Hepatocyte (in vitro differentiated cells): Measurements from ENCODE around the gene DCP2. TPM values are rescaled to one million over a fixed set of nuclear protein-coding genes. Genes with fewer than 3 reads are reported as not detected.

Experiments used
- DNase-seq: peaks from one replicate; pipeline ENCODE4 v3.0.0-alpha.2; 2016; ENCODE audit warnings: low spot score
- H2AFZ ChIP-seq: fragments of 200-600 bp; sonication (generic); 2 replicates; pipeline ENCODE4 v1.6.0; 2016; ENCODE audit warnings: antibody characterized with exemption, mild to moderate bottlenecking
- H3K27ac ChIP-seq: fragments of 200-600 bp; sonication (generic); 2 replicates; pipeline ENCODE4 v1.5.1; 2016; ENCODE audit warnings: mild to moderate bottlenecking
- H3K27me3 ChIP-seq: fragments of 200-600 bp; sonication (generic); 2 replicates; pipeline ENCODE4 v1.6.1; 2016
- H3K36me3 ChIP-seq: fragments of 200-600 bp; sonication (generic); replicated peaks from 2 replicates; pipeline ENCODE4 v1.5.1; 2016; ENCODE audit warnings: low read depth; ENCODE audit not compliant: insufficient read depth
- H3K4me1 ChIP-seq: fragments of 200-600 bp; sonication (generic); 2 replicates; pipeline ENCODE4 v1.5.1; 2016; ENCODE audit warnings: mild to moderate bottlenecking, moderate library complexity; ENCODE audit not compliant: insufficient read depth
- H3K4me2 ChIP-seq: fragments of 200-600 bp; sonication (generic); 2 replicates; pipeline ENCODE4 v1.6.0; 2016
- H3K4me3 ChIP-seq: fragments of 200-600 bp; sonication (generic); 2 replicates; pipeline ENCODE4 v1.5.1; 2016; ENCODE audit warnings: mild to moderate bottlenecking
- H3K79me2 ChIP-seq: fragments of 200-600 bp; sonication (generic); 2 replicates; pipeline ENCODE4 v1.6.0; 2017; ENCODE audit warnings: mild to moderate bottlenecking
- H3K9me2 ChIP-seq: fragments of 200-600 bp; sonication (generic); replicated peaks from 2 replicates; pipeline ENCODE4 v1.6.0; 2017; ENCODE audit warnings: mild to moderate bottlenecking; ENCODE audit not compliant: insufficient read depth
- H3K9me3 ChIP-seq: fragments of 200-600 bp; sonication (generic); 2 replicates; pipeline ENCODE4 v1.5.1; 2016; ENCODE audit warnings: low read depth, mild to moderate bottlenecking
- H4K20me1 ChIP-seq: fragments of 200-600 bp; sonication (generic); 2 replicates; pipeline ENCODE4 v1.6.0; 2016; ENCODE audit warnings: mild to moderate bottlenecking; ENCODE audit not compliant: insufficient read depth, poor library complexity, severe bottlenecking
- CTCF ChIP-seq: fragments of 200-600 bp; sonication (generic); IDR thresholded peaks from 2 replicates; pipeline ENCODE4 v1.5.1; 2016; ENCODE audit warnings: antibody characterized with exemption, mild to moderate bottlenecking; ENCODE audit not compliant: poor library complexity
- EZH2 ChIP-seq: fragments of 200-600 bp; sonication (generic); IDR thresholded peaks from 2 replicates; pipeline ENCODE4 v1.6.1; 2016; ENCODE audit warnings: antibody characterized with exemption, mild to moderate bottlenecking, borderline replicate concordance
- EZH2phosphoT487 ChIP-seq: fragments of 200-600 bp; sonication (generic); IDR thresholded peaks from one replicate; pipeline ENCODE4 v1.6.1; 2018; ENCODE audit warnings: antibody characterized with exemption, mild to moderate bottlenecking, low read depth, moderate library complexity; ENCODE audit not compliant: unreplicated experiment, severe bottlenecking
- WGBS: methylation state at CpG from one replicate; pipeline ENCODE4 v1.1.6; 2016; ENCODE audit warnings: low lambda C conversion rate; ENCODE audit errors: missing lambda C conversion rate; 5-methylcytosine and 5-hydroxymethylcytosine counted together
- polyA plus RNA-seq: library from polyadenylated mRNA; unstranded; fragments of >200 nt; fragmentation: Nextera tagmentation; extraction: Ambion mirVana; gene quantifications from 2 replicates; pipeline ENCODE4 v1.2.1, GENCODE V29; 2016
- total RNA-seq: library from RNA; depleted of rRNA; stranded (reverse); fragments of >200 nt; gene quantifications from 2 replicates; pipeline ENCODE4 v1.2.3, GENCODE V29; 2014

The DCP2 gene
- total and polyA plus RNA-seq, 2 experiments from 2014 or later, result 8.8 to 41.9 TPM

- peak; percentile 55 for DNase-seq
- no peak for TF ChIP-seq EZH2phosphoT487
- no peak for TF ChIP-seq EZH2
- TF ChIP-seq CTCF, result no peak
- Histone ChIP-seq H3K9me2 (no peaks in the 10 kb centered on the region), H3K4me1 (peaks cover 8% of the 10 kb centered on the region), H3K4me2 (no peak overlapping the region), H2AFZ (no peak overlapping the region), H3K79me2 (no peaks in the 10 kb centered on the region), H4K20me1 (no peaks in the 10 kb centered on the region), H3K36me3 (no peaks in the 10 kb centered on the region), H3K4me3 (no peak overlapping the region), H3K27me3 (no peaks in the 10 kb centered on the region), H3K9me3 (no peaks in the 10 kb centered on the region), H3K27ac (peak overlapping the region; percentile 88)
- 83% methylated on average over 2 of the region's 2 CpGs for whole genome bisulfite sequencing
These were observed 70.6 kb downstream of the DCP2 start for GRCh38 chr5:113047234-113047633.

DNA sequence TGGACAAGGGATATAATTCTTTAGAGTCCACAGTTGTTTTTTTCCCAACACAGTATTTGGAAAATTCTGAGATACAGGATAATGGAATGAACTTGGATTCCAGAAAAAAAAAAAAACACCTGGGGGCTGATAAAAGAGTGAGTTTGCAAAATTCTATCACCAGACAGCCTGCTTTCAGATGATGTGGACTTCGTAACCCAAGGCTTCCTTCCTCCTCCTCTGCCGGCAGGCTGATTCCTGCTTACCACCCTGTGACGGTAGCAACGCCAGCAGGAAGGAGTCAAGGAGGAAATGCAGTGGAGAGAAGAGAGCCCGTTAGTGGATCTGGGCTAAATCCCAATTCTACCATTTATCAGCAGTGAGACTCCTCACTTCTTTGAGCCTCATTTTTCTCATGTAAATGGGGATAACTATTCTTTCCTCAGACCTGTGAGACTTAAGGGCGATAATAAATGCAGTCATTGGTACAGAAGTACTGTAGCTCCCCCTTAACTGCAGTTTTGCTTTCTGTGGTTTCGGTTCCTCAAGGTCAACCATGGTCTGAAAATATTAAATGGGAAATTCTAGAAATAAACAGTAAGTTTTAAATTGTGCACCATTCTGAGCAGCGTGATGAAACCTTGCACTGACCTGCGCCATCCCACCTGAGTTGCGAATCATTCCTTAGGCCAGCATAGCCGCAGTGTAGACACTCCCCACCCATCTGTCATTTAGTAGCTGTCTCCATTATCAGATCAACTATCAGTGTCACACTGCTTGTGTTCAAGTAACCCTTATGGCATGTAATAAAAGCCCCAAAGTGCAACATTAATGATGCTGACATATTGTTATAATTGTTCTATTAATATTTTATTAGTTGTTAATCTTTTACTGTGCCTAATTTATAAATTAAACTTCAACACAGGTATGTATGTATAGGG lies 71.4 kb downstream of the DCP2 start:
- 85% methylated on average over 11 of the region's 11 CpGs for WGBS
- Histone ChIP-seq H3K4me2 (no peak overlapping the region), H3K4me3 (no peak overlapping the region), H3K4me1 (peaks cover 8% of the 10 kb centered on the region), H3K27me3 (no peaks in the 10 kb centered on the region), H3K79me2 (no peaks in the 10 kb centered on the region), H3K9me3 (no peaks in the 10 kb centered on the region), H3K9me2 (no peaks in the 10 kb centered on the region), H3K36me3 (no peaks in the 10 kb centered on the region), H4K20me1 (no peaks in the 10 kb centered on the region), H3K27ac (peak overlapping the region; percentile 88), H2AFZ (no peak overlapping the region)
- no peak for TF ChIP-seq EZH2phosphoT487
- no peak for TF ChIP-seq CTCF
- no peak for TF ChIP-seq EZH2
- no peak for DNase-seq

DNA sequence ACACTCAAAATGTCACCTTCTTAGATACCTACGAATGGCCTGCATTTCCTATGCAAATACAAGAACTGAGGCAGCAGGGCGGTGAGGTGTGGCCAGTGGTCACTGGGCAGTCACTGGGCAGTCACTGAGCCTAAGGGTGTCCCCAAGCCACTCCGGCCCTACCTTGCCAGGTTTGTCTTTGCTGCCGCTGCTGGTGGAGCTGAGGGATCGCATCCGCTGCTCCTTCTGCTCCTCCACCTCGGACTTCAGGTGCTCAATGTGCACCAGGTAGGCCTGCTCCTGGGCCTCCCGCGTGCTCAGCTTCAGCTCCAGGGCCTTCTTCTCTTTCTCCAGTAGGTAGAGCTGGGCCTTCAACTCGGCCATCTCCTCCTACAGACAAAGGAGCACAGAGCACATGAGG lies 72.3 kb downstream of the DCP2 start:
- Histone ChIP-seq H3K4me2 (no peak overlapping the region), H3K27me3 (no peaks in the 10 kb centered on the region), H4K20me1 (no peaks in the 10 kb centered on the region), H3K9me2 (no peaks in the 10 kb centered on the region), H2AFZ (no peak overlapping the region), H3K36me3 (no peaks in the 10 kb centered on the region), H3K9me3 (no peaks in the 10 kb centered on the region), H3K27ac (no peak overlapping the region), H3K4me1 (peaks cover 8% of the 10 kb centered on the region), H3K4me3 (no peak overlapping the region), H3K79me2 (no peaks in the 10 kb centered on the region)
- DNase-seq, result no peak
- no peak for TF ChIP-seq CTCF
- no peak for TF ChIP-seq EZH2phosphoT487
- no peak for TF ChIP-seq EZH2
- WGBS, result 93% methylated on average over 10 of the region's 10 CpGs
